Small intestine (tissue), 16 donors: ENCODE measurements around the gene ABHD6. TPM values are rescaled to one million over a fixed set of nuclear protein-coding genes. Genes with fewer than 3 reads are reported as not detected.
A peak's percentile ranks its signal among the peaks of the same experiment; 100 is the strongest.

Source experiments
- DNase-seq, 2 donors: peaks; one replicate each; pipeline versions ENCODE4 v3.0.0 to v3.0.0-alpha.2; 2013
- FAIRE-seq: peaks from 2 replicates; lab custom pipeline; 2012; peaks lifted over from hg19 to GRCh38; lab: Jason Lieb, UNC
- H3K27ac ChIP-seq, 3 donors: one replicate each; pipeline ENCODE4 v1.5.1; 2013; ENCODE audit warnings: low read length in 2 of 3, mild to moderate bottlenecking in 2 of 3, control low read depth in 1 of 3, inconsistent platforms in 1 of 3, low read depth in 1 of 3, moderate library complexity in 1 of 3
- H3K27me3 ChIP-seq, 3 donors: one replicate each; pipeline ENCODE4 v1.6.1; 2013; ENCODE audit warnings: low read length in 3 of 3, inconsistent platforms in 1 of 3; ENCODE audit not compliant: control insufficient read depth in 3 of 3, insufficient read depth in 3 of 3
- H3K36me3 ChIP-seq, 3 donors: one replicate each; pipeline ENCODE4 v1.6.1; 2013; ENCODE audit warnings: low read length in 3 of 3, inconsistent platforms in 1 of 3, low read depth in 1 of 3, mild to moderate bottlenecking in 1 of 3, moderate library complexity in 1 of 3; ENCODE audit not compliant: control insufficient read depth in 3 of 3, insufficient read depth in 2 of 3
- H3K4me1 ChIP-seq, 3 donors: one replicate each; pipeline ENCODE4 v1.6.1; 2013; ENCODE audit warnings: low read length in 2 of 3, inconsistent platforms in 1 of 3, low read depth in 1 of 3, mild to moderate bottlenecking in 1 of 3, moderate library complexity in 1 of 3; ENCODE audit not compliant: control insufficient read depth in 3 of 3, insufficient read depth in 2 of 3
- H3K4me3 ChIP-seq, 3 donors: one replicate each; pipeline ENCODE4 v1.5.1; 2013; ENCODE audit warnings: low read length in 3 of 3, control low read depth in 1 of 3, inconsistent platforms in 1 of 3, low read depth in 1 of 3, mild to moderate bottlenecking in 1 of 3, moderate library complexity in 1 of 3
- H3K9me3 ChIP-seq, 2 donors: one replicate each; pipeline ENCODE4 v1.6.1; 2013; ENCODE audit warnings: low read depth in 1 of 2, low read length in 1 of 2; ENCODE audit not compliant: control insufficient read depth in 2 of 2, insufficient read depth in 1 of 2
- WGBS, 3 donors: extraction: QIAGEN DNeasy Blood & Tissue Kit; methylation state at CpG; one replicate each; pipeline ENCODE4 v1.1.7; 2013; 5-methylcytosine and 5-hydroxymethylcytosine counted together
- long read RNA-seq, 10 donors: transcript quantifications; one replicate each; lab custom pipeline, GENCODE V29; 2026
- polyA plus RNA-seq, 4 donors: library from polyadenylated mRNA; stranded (reverse) in 3 of 4; unstranded in 1 of 4; fragments of 200-250 nt in 3 of 4; fragments of 120-200 nt in 1 of 4; gene quantifications; one replicate each; pipeline versions ENCODE4 v1.2.1 to v1.2.3, GENCODE V29; 2013
- donor health status: healthy with polysubstance abuse.
- donor health status: control.
- donor health status: control.
- donor health status: Bipolar disorder and iron deficiency.
- donor health status: healthy.

ABHD6 gene
- polyA plus RNA-seq, result 10 to 100 TPM; 12.1 to 42.9 (median 32.3) TPM
- long read RNA-seq, donor 1, result 0 reads
- long read RNA-seq, donor 2, partial matches to known transcripts, result 0 of 4 reads
- long read RNA-seq, donor 2, other reads (novel, unspliced or antisense), result 0 of 4 reads
- long read RNA-seq, donor 3, partial matches to known transcripts, result 13 of 13 reads
- long read RNA-seq, donor 3, other reads (novel, unspliced or antisense), result 0 of 13 reads
- long read RNA-seq, donor 4, result 0 reads
- long read RNA-seq, donor 5, partial matches to known transcripts, result 9 of 9 reads
- long read RNA-seq, donor 5, other reads (novel, unspliced or antisense), result 0 of 9 reads
- long read RNA-seq, donor 6, partial matches to known transcripts, result 30 of 37 reads
- long read RNA-seq, donor 6, other reads (novel, unspliced or antisense), result 5 of 37 reads
- long read RNA-seq, donor 7, result 0 reads
- long read RNA-seq, donor 8, result 0 reads
- long read RNA-seq, donor 9, partial matches to known transcripts, result 5 of 5 reads
- long read RNA-seq, donor 9, other reads (novel, unspliced or antisense), result 0 of 5 reads
- long read RNA-seq, donor 10, partial matches to known transcripts, result 0 of 4 reads
- long read RNA-seq, donor 10, other reads (novel, unspliced or antisense), result 0 of 4 reads

GRCh38 chr3:58237238-58237940 lies at the start of gene ABHD6:
ABHD6 (plus strand) TSS chr3:58237792; CDS start chr3:58256587, 18,795 bp downstream.
- FAIRE-seq, result no peak
- WGBS, 3 donors, result 0 to 1% (median 0%) methylated on average over 32 to 76 of the region's 77 CpGs

GRCh38 chr3:58188173-58188564 lies 49.4 kb upstream of the ABHD6 start:
- 58 to 80% (median 62%) methylated on average over 6 of the region's 6 CpGs for WGBS, 3 donors
- no peaks in the 10 kb centered on the region for H3K9me3 ChIP-seq
- no peaks in the 10 kb centered on the region for H3K36me3 ChIP-seq
- no peak overlapping the region for H3K27ac ChIP-seq
- no peak overlapping the region for H3K4me3 ChIP-seq
- no peaks in the 10 kb centered on the region for H3K27me3 ChIP-seq
- FAIRE-seq (no peak), DNase-seq (no peak)
- no peaks in the 10 kb centered on the region for H3K4me1 ChIP-seq

More at GRCh38 chr3:58237238-58237940, at the start of gene ABHD6:
- peak within 1 kb of the TSS; percentile 78 to 87 (median 80) for H3K4me3 ChIP-seq
- H3K27ac ChIP-seq, result peak within 1 kb of the TSS; percentile 74 to 83 (median 78)
- peaks cover 0 to 2% (median 0%) of the 10 kb centered on the region in 3 donors for H3K27me3 ChIP-seq
- peaks cover 0 to 34% (median 4%) of the 10 kb centered on the region in 3 donors for H3K4me1 ChIP-seq
- peaks cover 0 to 2% (median 0%) of the 10 kb centered on the region in 3 donors for H3K36me3 ChIP-seq
- peak; percentile 76 to 93 for DNase-seq
- no peaks in the 10 kb centered on the region for H3K9me3 ChIP-seq

DNA sequence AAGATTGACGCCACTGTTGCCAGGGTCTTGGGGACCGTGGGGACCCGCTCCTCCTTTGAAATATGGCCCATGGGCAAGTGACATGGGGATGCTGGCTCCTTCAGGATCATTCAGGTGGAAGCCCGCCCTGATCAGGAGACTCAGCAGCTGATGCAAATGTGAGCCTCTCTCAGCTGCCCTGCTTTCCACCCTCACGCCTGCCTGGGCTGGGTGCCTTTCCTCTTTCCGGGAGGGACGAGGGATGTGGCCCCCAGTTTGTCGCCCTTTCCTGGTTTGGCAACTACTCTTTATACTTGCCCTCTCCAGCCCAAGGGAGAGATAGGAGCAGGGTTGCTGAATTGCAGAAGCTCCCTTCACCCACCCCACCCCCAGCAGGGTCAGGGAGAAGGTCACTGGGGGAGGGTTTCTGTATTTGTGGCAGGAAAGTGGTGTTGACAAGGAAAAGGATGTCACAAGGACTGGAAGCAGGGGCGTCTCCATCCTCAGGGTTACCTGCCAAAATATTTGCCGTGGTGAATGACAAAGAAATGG lies 48.6 kb upstream of the ABHD6 start:
- Histone ChIP-seq H3K4me1 (no peaks in the 10 kb centered on the region), H3K36me3 (no peaks in the 10 kb centered on the region), H3K4me3 (no peak overlapping the region), H3K27me3 (no peaks in the 10 kb centered on the region), H3K27ac (no peak overlapping the region), H3K9me3 (no peaks in the 10 kb centered on the region)
- FAIRE-seq (no peak), DNase-seq (no peak)
- 72 to 87% (median 83%) methylated on average over 10 of the region's 10 CpGs for WGBS, 3 donors

DNA sequence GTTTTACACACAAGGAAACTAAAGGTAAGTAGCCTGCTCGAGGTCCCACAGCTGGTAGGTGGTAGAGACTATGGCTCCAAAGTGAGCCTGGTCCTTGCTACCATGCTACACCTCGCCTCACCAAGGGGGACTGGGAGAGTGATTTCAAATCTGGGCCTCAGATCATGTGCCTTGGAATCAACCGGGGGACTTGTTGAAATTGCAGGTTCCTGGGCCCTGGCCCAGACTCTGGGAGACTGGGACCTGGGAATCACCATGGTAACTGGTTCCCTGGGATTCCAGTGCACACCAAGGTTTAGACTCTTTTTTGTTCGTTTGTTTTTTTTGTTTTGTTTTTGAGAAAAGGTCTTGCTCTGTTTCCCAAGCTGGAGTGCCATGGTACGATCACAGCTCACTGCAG lies 47.9 kb upstream of the ABHD6 start:
- Histone ChIP-seq H3K9me3 (no peaks in the 10 kb centered on the region), H3K36me3 (no peaks in the 10 kb centered on the region), H3K4me1 (no peaks in the 10 kb centered on the region), H3K27ac (no peak overlapping the region), H3K27me3 (no peaks in the 10 kb centered on the region), H3K4me3 (no peak overlapping the region)
- DNase-seq (no peak), FAIRE-seq (no peak)
- 73 to 85% (median 77%) methylated on average over 5 of the region's 5 CpGs for WGBS, 3 donors

DNA sequence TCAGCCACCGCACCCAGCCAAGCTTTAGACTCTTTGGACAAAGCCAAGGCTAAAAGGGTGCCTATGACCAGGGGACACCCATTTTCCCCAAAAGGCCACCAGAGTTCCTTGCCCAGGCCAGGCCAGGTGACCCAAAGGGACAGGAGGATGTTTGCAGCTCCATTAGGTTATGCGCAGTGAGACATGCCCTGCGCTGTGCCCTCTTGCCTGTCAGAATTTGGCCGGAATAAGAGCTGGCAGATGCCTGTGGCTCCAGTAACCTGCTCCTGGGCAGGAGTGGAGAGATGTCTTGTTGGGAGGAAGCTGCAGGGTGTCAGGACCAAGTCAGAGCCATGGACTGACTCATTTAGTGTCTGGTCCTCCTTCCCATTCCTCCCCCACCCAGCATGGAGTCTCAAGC lies 47.3 kb upstream of the ABHD6 start:
- no peak for FAIRE-seq
- Histone ChIP-seq H3K36me3 (no peaks in the 10 kb centered on the region), H3K4me1 (no peaks in the 10 kb centered on the region), H3K27ac (no peak overlapping the region), H3K9me3 (no peaks in the 10 kb centered on the region), H3K4me3 (no peak overlapping the region), H3K27me3 (no peaks in the 10 kb centered on the region)
- DNase-seq, result no peak
- WGBS, 3 donors, result 97 to 98% (median 97%) methylated on average over 4 of the region's 4 CpGs

DNA sequence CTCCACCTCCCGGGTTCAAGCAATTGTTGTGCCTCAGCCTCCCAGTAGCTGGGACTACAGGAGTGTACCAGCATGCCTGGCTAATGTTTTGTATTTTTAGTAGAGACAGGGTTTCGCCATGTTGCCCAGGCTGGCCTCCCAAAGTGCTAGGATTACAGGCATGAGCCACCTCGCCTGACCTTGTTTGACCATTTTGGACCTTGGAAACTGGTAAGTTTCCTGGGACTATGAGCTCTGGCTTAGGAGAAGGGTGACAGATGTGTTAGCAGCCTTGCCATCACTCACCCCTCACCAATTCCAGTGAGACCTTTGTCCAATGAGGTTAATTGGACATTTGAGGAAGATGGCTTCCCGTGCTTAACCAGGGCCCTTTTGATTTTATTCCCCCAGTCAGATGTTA lies 46.7 kb upstream of the ABHD6 start:
- no peaks in the 10 kb centered on the region for H3K36me3 ChIP-seq
- DNase-seq, result no peak
- H3K27ac ChIP-seq, result no peak overlapping the region
- no peaks in the 10 kb centered on the region for H3K27me3 ChIP-seq
- 87 to 90% (median 88%) methylated on average over 4 of the region's 4 CpGs for WGBS, 3 donors
- no peaks in the 10 kb centered on the region for H3K4me1 ChIP-seq
- no peak overlapping the region for H3K4me3 ChIP-seq
- no peak for FAIRE-seq
- no peaks in the 10 kb centered on the region for H3K9me3 ChIP-seq

GRCh38 chr3:58191361-58191991 lies 46.1 kb upstream of the ABHD6 start:
- FAIRE-seq (no peak), DNase-seq (no peak)
- 59 to 75% (median 64%) methylated on average over 9 to 10 of the region's 10 CpGs for WGBS, 3 donors
- Histone ChIP-seq H3K36me3 (no peaks in the 10 kb centered on the region), H3K27me3 (no peaks in the 10 kb centered on the region), H3K9me3 (no peaks in the 10 kb centered on the region), H3K4me3 (no peak overlapping the region), H3K4me1 (no peaks in the 10 kb centered on the region), H3K27ac (no peak overlapping the region)

- H3K27ac ChIP-seq, result no peak overlapping the region
- H3K36me3 ChIP-seq, result no peaks in the 10 kb centered on the region
- H3K4me1 ChIP-seq, result no peaks in the 10 kb centered on the region
- no peaks in the 10 kb centered on the region for H3K9me3 ChIP-seq
- FAIRE-seq, result no peak
- DNase-seq, result no peak
- WGBS, 3 donors, result 84 to 87% (median 84%) methylated on average over 5 of the region's 5 CpGs
- H3K27me3 ChIP-seq, result no peaks in the 10 kb centered on the region
- H3K4me3 ChIP-seq, result no peak overlapping the region
These were observed 45.5 kb upstream of the ABHD6 start for GRCh38 chr3:58192069-58192468.
